KOPT-K1 (cell line): ENCODE data around the gene TFEC.
"Not testable (repeated sequence)": the region's sequence is repeated elsewhere in the genome, so short reads cannot be mapped to it uniquely, and the experiment has no call there.

Source experiments
- H3K27ac ChIP-seq: fragments of 200-600 bp; sonication (generic); 2 replicates; pipeline ENCODE4 v1.5.1; 2016; ENCODE audit warnings: antibody characterized with exemption, mild to moderate bottlenecking, low read depth, low read length; ENCODE audit not compliant: poor library complexity, severe bottlenecking
- H3K36me3 ChIP-seq: fragments of 200-600 bp; sonication (generic); 2 replicates; pipeline ENCODE4 v1.5.1; 2017; ENCODE audit warnings: antibody characterized with exemption, mild to moderate bottlenecking, low read length, moderate library complexity; ENCODE audit not compliant: insufficient read depth
- H3K9me3 ChIP-seq: fragments of 200-600 bp; sonication (generic); 2 replicates; pipeline ENCODE4 v1.5.1; 2017; ENCODE audit warnings: antibody characterized with exemption, low read length, mild to moderate bottlenecking; ENCODE audit not compliant: insufficient read depth, poor library complexity, severe bottlenecking

Gene TFEC

DNA sequence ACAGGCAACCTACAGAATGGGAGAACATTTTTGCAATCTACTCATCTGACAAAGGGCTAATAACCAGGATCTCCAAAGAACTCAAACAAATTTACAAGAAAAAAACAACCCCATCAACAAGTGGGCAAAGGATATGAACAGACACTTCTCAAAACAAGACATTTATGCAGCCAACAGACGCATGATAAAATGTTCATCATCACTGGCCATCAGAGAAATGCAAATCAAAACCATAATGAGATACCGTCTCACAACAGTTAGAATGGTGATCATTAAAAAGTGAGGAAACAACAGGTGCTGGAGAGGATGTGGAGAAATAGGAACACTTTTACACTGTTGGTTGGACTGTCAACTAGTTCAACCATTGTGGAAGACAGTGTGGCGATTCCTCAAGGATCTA lies 100.8 kb downstream of the TFEC start:
- not testable (repeated sequence) for H3K27ac ChIP-seq, H3K9me3 ChIP-seq, H3K36me3 ChIP-seq

DNA sequence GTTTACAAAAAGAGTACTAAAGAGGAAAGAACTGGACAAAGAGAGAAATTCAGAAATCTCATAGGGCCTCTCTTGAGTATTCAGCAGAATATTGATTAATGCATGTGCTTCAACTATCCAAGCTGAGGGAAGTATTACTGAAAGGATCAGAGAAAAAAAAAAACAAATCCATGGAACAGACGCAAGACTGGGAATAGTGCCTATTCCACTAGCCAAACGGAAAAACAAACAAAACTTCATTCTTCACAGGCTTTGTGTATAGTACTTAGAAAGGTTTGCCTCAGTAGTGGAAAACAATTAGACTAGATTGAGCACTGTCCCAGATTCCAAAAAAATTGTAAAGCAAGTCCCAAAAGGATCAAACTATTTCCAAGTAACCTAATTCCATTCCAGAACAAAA lies 106.2 kb downstream of the TFEC start:
- H3K9me3 ChIP-seq: no peaks in the 10 kb centered on the region
- H3K27ac ChIP-seq: no peak overlapping the region
- H3K36me3 ChIP-seq: no peaks in the 10 kb centered on the region

DNA sequence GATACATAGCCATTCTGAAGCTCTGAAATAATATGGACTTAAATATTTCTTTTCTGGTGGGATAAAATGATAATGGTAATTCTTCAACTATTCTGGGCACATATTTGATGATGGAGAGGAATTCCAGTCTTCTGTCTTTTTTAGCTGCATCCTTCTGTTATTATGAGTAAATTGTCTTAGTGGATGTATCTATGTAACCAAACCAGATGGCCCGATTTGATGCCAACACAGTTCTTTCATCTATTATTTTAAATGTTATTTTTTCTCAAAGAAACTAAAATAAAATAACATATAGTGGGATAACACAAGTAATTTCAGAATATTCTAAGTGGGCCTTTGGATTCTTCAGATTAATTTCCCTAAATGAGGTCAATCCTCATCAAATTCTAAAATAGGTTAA lies 110.2 kb downstream of the TFEC start:
- no peaks in the 10 kb centered on the region for H3K36me3 ChIP-seq
- H3K27ac ChIP-seq: no peak overlapping the region
- H3K9me3 ChIP-seq: no peaks in the 10 kb centered on the region

DNA sequence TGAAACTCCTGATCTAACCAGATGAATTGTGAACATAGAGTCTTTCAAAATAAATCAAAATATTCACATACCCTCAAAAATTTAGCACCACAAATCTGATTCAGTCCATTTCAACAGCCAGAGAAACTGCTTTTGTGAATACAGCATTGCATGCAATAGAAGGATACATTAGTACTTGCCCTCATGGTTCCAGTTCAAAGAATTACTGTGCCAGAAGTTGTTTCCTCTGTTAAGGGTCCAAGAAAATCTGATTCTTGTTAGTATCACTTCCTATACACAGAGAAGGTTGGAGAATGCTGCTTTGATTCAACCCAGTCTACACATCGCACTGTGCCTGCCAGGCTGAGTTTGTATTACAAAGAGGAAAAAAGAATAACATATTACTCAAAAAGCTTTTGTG lies 115.6 kb downstream of the TFEC start:
- Histone ChIP-seq H3K36me3 (no peaks in the 10 kb centered on the region), H3K9me3 (no peaks in the 10 kb centered on the region), H3K27ac (no peak overlapping the region)

DNA sequence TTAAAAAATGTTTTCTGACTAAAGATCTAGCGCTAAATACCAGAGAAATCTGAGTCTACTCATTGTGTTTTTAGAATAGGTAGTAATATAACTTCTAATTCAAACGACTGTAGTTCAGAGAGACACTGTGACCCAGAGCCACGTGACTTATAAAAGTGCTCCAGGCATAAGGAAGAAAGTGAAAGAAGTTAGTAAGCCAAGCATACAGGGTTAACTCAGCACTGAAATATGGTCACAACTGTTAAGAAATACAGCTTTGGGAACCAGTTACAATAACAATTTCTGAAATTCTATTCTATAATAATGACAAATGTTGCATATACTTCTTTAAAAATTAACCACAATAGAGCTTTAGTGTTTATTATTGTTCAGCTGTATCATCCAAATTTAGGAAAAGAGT lies 119.1 kb downstream of the TFEC start:
- Histone ChIP-seq H3K9me3 (no peaks in the 10 kb centered on the region), H3K36me3 (no peaks in the 10 kb centered on the region), H3K27ac (no peak overlapping the region)

DNA sequence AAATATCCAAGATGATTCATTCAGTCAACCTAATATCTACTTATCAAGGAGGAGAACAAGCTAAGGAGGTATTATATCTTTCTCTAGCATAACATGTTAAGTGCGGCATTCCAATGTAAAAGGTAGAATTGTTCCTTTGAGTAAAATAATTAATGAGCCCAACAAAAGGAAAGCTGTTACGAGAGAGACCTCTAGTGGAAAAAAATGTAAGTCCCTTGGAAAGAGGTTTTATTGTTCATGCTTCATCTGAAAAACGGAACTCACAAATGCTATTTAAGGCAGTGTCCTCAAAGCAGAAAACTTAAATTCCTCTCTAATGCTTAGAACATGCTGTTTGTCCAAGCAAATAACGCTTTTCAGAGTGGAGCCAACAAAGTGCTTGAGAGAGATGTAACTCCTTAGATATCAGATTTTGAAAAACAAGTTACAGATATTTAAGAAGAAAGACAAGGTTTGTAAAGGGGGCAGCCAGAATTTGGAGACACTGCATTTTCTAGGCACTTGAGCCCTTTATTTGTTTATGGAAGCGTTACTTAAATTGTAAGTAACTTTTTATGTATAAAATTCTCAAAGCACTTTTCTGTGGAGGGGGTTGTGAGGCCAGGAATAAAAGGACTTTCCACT lies 119.9 kb downstream of the TFEC start:
- no peaks in the 10 kb centered on the region for H3K36me3 ChIP-seq

DNA sequence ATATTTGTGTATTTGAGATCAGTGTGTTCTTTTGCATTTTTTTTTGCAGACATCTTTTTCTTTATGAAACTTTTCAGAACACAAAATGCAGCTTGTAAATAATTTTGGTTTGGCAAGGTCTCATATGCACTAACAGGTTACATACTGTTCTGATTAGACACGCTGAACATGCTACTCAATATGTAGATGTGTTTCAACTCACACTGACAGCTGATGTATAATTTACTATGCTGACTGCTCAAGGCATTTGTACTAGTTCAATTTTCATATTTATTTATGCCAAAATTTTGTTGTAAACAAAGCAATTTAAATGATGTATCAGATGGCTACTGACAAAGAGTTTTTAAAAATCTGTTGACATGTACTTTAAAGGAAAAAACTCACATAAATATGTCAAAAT lies 123.8 kb downstream of the TFEC start:
- Histone ChIP-seq H3K36me3 (no peaks in the 10 kb centered on the region), H3K27ac (no peak overlapping the region)

More for the DNA sequence above, 119.9 kb downstream of the TFEC start:
- H3K27ac ChIP-seq: no peak overlapping the region
- H3K9me3 ChIP-seq: no peaks in the 10 kb centered on the region

DNA sequence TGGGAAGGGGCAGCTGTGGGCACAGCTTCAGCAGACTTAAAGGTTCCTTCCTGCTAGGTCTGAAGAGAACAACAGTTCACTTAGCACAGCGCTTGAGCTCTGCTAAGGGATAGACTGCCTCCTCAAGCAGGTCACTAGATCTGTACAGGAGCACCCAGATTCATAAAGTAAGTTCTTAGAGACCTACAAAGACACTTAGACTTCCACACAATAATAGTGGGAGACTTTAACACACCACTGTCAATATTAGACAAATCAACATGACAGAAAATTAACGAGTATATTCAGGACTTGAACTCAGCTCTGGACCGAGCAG lies 140.9 kb downstream of the TFEC start:
- Histone ChIP-seq H3K27ac (no peak overlapping the region), H3K36me3 (no peaks in the 10 kb centered on the region), H3K9me3 (peaks cover 7% of the 10 kb centered on the region)

More for the DNA sequence above, 123.8 kb downstream of the TFEC start:
- H3K9me3 ChIP-seq: no peaks in the 10 kb centered on the region

DNA sequence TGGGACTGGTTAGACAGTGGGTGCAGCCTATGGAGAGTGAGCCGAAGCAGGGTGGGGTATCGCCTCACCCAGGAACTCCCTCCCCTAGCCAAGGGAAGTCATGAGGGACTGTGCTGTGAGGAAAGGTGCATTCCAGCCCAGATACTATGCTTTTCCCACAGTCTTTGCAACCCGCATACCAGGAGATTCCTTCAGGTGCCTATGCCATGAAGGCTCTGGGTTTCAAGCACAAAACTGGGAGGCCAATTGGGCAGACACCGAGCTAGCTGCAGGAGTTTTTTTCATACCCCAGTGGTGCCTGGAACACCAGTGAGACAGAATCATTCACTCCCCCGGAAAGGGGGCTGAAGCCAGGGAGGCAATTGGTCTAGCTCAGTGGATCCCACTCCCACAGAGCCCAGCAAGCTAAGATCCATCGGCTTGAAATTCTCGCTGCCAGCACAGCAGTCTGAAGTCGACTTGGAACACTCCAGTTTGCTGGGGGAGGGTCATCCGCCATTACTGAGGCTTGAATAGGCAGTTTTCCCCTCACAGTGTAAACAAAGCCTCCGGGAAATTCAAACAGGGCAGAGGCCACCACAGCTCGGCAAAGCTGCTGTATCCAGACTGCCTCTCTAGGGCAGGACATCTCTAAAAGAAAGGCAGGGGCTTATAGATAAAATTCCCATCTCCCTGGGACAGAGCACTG lies 141.4 kb downstream of the TFEC start:
- Histone ChIP-seq H3K9me3 (peaks cover 7% of the 10 kb centered on the region), H3K27ac (no peak overlapping the region), H3K36me3 (no peaks in the 10 kb centered on the region)

DNA sequence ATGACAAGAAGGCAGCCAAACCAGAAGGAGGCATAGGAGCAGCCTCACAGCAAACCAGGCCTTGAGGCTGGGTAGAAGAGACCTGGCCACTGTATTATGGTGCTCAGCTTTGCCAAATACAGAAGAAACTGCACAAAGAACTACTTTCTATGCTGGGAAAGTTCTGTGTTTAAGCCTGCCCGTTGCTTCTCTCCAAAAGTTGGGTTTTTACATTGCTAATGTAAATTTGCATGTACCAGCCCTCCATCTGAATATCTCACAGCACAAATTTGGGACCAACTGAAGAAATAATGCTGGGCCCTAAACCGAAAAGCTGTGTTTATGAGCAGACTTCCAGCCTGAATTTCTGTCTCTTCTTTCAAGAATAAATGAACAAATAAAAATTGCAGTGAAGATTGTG lies 145.0 kb downstream of the TFEC start:
- H3K27ac ChIP-seq: no peak overlapping the region
- H3K36me3 ChIP-seq: no peaks in the 10 kb centered on the region
- peaks cover 7% of the 10 kb centered on the region for H3K9me3 ChIP-seq
